ENCODE measurements around the gene ANXA6.

GRCh38 chr5:151142933-151143332 is 14.6 kb downstream of the ANXA6 start:
- TF ChIP-seq BHLHE40 (IDR thresholded peaks at IDR 0.05; ENCODE audit: low read depth, low read length), result no peak
- TF ChIP-seq POLR2A (IDR thresholded peaks at IDR 0.05; ENCODE audit: low read depth, low read length), result no peak
- no peak for TF ChIP-seq RFX5 (IDR thresholded peaks at IDR 0.05; ENCODE audit: low read depth, low read length)

Measured in IMR-90 (cell line).